B cell (primary cell): ENCODE data around the gene SEC14L5.

Experiments used
- EZH2 ChIP-seq: IDR thresholded peaks from 2 replicates; pipeline ENCODE4 v1.6.1; 2012; ENCODE audit warnings: borderline replicate concordance, low read depth, mild to moderate bottlenecking, moderate library complexity, low read length; ENCODE audit not compliant: insufficient read depth, poor library complexity, severe bottlenecking
- TF ChIP-seq, protein P1 (sequence below): fragments of 200-600 bp; IDR thresholded peaks from one replicate; pipeline ENCODE4 v1.8.0; 2022; ENCODE audit warnings: antibody characterized with exemption, mild to moderate bottlenecking

DNA sequence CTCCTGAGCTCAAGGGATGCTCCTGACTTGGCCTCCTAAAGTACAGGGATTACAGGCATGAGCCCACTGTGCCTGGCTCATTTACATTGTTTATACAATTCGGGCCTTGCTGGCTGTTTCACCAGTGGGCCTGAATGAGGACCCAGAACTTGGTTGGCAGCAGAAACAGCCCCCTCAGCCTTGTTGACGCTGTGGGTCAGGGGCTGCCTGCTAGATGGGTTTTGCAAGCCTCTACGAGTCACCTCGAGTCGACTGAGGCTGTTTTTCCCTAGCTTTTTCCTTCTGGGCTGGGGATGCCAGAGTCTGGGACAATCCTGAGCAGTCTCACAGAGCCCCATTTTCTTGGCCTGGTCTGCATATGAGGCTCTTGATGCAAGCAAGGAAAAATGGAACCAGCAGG lies 37.3 kb upstream of the SEC14L5 start:
- TF ChIP-seq, protein P1, sequence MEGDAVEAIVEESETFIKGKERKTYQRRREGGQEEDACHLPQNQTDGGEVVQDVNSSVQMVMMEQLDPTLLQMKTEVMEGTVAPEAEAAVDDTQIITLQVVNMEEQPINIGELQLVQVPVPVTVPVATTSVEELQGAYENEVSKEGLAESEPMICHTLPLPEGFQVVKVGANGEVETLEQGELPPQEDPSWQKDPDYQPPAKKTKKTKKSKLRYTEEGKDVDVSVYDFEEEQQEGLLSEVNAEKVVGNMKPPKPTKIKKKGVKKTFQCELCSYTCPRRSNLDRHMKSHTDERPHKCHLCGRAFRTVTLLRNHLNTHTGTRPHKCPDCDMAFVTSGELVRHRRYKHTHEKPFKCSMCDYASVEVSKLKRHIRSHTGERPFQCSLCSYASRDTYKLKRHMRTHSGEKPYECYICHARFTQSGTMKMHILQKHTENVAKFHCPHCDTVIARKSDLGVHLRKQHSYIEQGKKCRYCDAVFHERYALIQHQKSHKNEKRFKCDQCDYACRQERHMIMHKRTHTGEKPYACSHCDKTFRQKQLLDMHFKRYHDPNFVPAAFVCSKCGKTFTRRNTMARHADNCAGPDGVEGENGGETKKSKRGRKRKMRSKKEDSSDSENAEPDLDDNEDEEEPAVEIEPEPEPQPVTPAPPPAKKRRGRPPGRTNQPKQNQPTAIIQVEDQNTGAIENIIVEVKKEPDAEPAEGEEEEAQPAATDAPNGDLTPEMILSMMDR: no peak
- no peak for TF ChIP-seq EZH2
